ENCODE results near the gene DMD. TPM values are rescaled to one million over a fixed set of nuclear protein-coding genes. Genes with fewer than 3 reads are reported as not detected.
"Not testable (repeated sequence)": the region's sequence is repeated elsewhere in the genome, so short reads cannot be mapped to it uniquely, and the experiment has no call there.

Gene DMD
- polyA plus RNA-seq, 4 donors, result 1.6 to 11.6 (median 2.9) TPM

GRCh38 chrX:33106737-33107136 is 104.6 kb downstream of the DMD start:
- 85 to 91% (median 91%) methylated on average over 8 of the region's 8 CpGs for WGBS, 3 donors
- H3K36me3 ChIP-seq (ENCODE audit: control insufficient read depth in 3 of 3, insufficient read depth in 2 of 3, low read depth in 1 of 3, low read length in 3 of 3), result no peaks in the 10 kb centered on the region
- FAIRE-seq, result no peak
- DNase-seq, result no peak
- no peaks in the 10 kb centered on the region for H3K9me3 ChIP-seq (ENCODE audit: control insufficient read depth in 2 of 2, insufficient read depth in 1 of 2, low read depth in 1 of 2, low read length in 1 of 2)
- no peaks in the 10 kb centered on the region for H3K4me1 ChIP-seq (ENCODE audit: control insufficient read depth in 3 of 3, insufficient read depth in 2 of 3, low read depth in 1 of 3, low read length in 2 of 3)
- H3K27me3 ChIP-seq (ENCODE audit: control insufficient read depth in 3 of 3, insufficient read depth in 3 of 3, low read length in 3 of 3), result no peaks in the 10 kb centered on the region
- no peak overlapping the region for H3K27ac ChIP-seq (ENCODE audit: low read depth in 1 of 3, low read length in 2 of 3)
- no peak overlapping the region for H3K4me3 ChIP-seq (ENCODE audit: low read depth in 1 of 3, low read length in 3 of 3)

DNA sequence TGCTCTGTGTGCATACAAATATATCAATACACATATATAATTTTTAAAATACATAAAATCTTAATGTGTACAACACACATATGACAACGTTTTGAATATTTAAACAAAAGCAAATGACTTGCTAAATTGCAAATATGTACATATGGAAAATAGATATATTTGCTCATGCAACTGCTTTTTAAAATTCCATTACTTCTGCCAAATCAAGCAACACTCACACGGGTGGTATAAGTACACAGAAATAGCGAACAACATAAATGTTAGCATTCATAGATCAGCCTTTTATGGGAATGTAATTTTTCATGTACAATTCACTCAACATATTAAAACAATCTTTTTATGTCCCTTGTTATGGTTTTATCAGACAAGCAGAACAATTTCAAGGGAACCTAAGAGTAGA is 116.3 kb downstream of the DMD start:
- DNase-seq (no peak), FAIRE-seq (no peak)
- WGBS, 3 donors, result 68 to 77% (median 74%) methylated on average over 3 of the region's 3 CpGs

GRCh38 chrX:33087411-33087810 is 123.9 kb downstream of the DMD start:
- Histone ChIP-seq H3K9me3 (ENCODE audit: control insufficient read depth in 2 of 2, insufficient read depth in 1 of 2, low read depth in 1 of 2, low read length in 1 of 2) (no peaks in the 10 kb centered on the region), H3K36me3 (ENCODE audit: control insufficient read depth in 3 of 3, insufficient read depth in 2 of 3, low read depth in 1 of 3, low read length in 3 of 3) (no peaks in the 10 kb centered on the region), H3K4me1 (ENCODE audit: control insufficient read depth in 3 of 3, insufficient read depth in 2 of 3, low read depth in 1 of 3, low read length in 2 of 3) (no peaks in the 10 kb centered on the region), H3K4me3 (ENCODE audit: low read depth in 1 of 3, low read length in 3 of 3) (no peak overlapping the region), H3K27me3 (ENCODE audit: control insufficient read depth in 3 of 3, insufficient read depth in 3 of 3, low read length in 3 of 3) (no peaks in the 10 kb centered on the region), H3K27ac (ENCODE audit: low read depth in 1 of 3, low read length in 2 of 3) (no peak overlapping the region)
- FAIRE-seq (no peak), DNase-seq (no peak)

More for the DNA sequence above, 116.3 kb downstream of the DMD start:
- Histone ChIP-seq H3K9me3 (ENCODE audit: control insufficient read depth in 2 of 2, insufficient read depth in 1 of 2, low read depth in 1 of 2, low read length in 1 of 2) (no peaks in the 10 kb centered on the region), H3K4me3 (ENCODE audit: low read depth in 1 of 3, low read length in 3 of 3) (no peak overlapping the region), H3K4me1 (ENCODE audit: control insufficient read depth in 3 of 3, insufficient read depth in 2 of 3, low read depth in 1 of 3, low read length in 2 of 3) (no peaks in the 10 kb centered on the region), H3K27me3 (ENCODE audit: control insufficient read depth in 3 of 3, insufficient read depth in 3 of 3, low read length in 3 of 3) (no peaks in the 10 kb centered on the region), H3K27ac (ENCODE audit: low read depth in 1 of 3, low read length in 2 of 3) (no peak overlapping the region), H3K36me3 (ENCODE audit: control insufficient read depth in 3 of 3, insufficient read depth in 2 of 3, low read depth in 1 of 3, low read length in 3 of 3) (no peaks in the 10 kb centered on the region)

DNA sequence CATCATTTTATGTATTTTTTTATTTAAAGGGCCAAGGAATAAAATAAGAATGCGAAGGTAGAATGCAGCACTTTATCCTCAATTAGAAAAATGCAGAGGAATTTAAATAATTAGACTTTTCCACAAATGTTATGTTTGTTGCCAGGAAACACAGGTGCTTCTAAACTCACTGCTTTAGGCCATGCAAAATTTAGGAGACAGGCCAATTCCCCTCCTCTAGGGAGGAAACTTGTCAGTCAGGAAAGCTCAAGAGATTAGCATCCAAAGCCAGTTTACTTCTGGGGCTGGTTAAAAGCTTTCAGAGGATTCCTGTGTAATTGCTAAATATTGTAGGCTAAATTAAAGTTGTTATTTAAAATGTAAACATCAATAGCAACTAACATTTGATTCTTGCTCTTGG is 124.5 kb downstream of the DMD start:
- H3K4me1 ChIP-seq (ENCODE audit: control insufficient read depth in 3 of 3, insufficient read depth in 2 of 3, low read depth in 1 of 3, low read length in 2 of 3), result no peaks in the 10 kb centered on the region
- WGBS, 3 donors, result 70 to 82% (median 74%) methylated on average over 1 of the region's 1 CpG
- no peaks in the 10 kb centered on the region for H3K36me3 ChIP-seq (ENCODE audit: control insufficient read depth in 3 of 3, insufficient read depth in 2 of 3, low read depth in 1 of 3, low read length in 3 of 3)
- H3K27me3 ChIP-seq (ENCODE audit: control insufficient read depth in 3 of 3, insufficient read depth in 3 of 3, low read length in 3 of 3), result no peaks in the 10 kb centered on the region
- DNase-seq (no peak), FAIRE-seq (no peak)
- H3K27ac ChIP-seq (ENCODE audit: low read depth in 1 of 3, low read length in 2 of 3), result no peak overlapping the region
- no peaks in the 10 kb centered on the region for H3K9me3 ChIP-seq (ENCODE audit: control insufficient read depth in 2 of 2, insufficient read depth in 1 of 2, low read depth in 1 of 2, low read length in 1 of 2)
- no peak overlapping the region for H3K4me3 ChIP-seq (ENCODE audit: low read depth in 1 of 3, low read length in 3 of 3)

DNA sequence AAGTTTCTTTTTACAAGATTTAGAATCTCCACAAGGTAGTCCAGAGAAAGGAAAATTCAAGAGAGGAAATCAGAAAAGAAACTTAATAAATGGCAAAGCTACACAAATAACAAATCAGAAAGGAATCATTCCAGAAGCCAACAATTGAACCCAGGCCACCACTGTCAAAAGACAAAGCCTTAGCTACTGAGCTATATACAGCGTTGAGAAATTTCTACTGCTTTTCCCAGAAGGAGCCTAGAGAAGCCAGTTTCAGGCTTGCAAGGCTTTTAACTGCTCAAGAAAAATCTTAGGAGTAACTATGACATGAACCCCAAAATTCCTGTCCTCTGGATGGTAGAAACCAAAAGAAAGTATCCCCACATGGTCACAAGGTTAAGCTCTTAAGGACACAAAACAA is 129.0 kb downstream of the DMD start:
- Histone ChIP-seq H3K4me1 (ENCODE audit: control insufficient read depth in 3 of 3, insufficient read depth in 2 of 3, low read depth in 1 of 3, low read length in 2 of 3) (no peaks in the 10 kb centered on the region), H3K9me3 (ENCODE audit: control insufficient read depth in 2 of 2, insufficient read depth in 1 of 2, low read depth in 1 of 2, low read length in 1 of 2) (no peaks in the 10 kb centered on the region), H3K4me3 (ENCODE audit: low read depth in 1 of 3, low read length in 3 of 3) (no peak overlapping the region), H3K36me3 (ENCODE audit: control insufficient read depth in 3 of 3, insufficient read depth in 2 of 3, low read depth in 1 of 3, low read length in 3 of 3) (no peaks in the 10 kb centered on the region), H3K27ac (ENCODE audit: low read depth in 1 of 3, low read length in 2 of 3) (no peak overlapping the region), H3K27me3 (ENCODE audit: control insufficient read depth in 3 of 3, insufficient read depth in 3 of 3, low read length in 3 of 3) (no peaks in the 10 kb centered on the region)
- WGBS, 3 donors, result 80 to 86% (median 80%) methylated on average over 1 of the region's 1 CpG
- DNase-seq (no peak), FAIRE-seq (no peak)

- WGBS, 3 donors, result 64 to 95% (median 84%) methylated on average over 3 of the region's 3 CpGs
- FAIRE-seq, result no peak
- no peaks in the 10 kb centered on the region for H3K4me1 ChIP-seq (ENCODE audit: control insufficient read depth in 3 of 3, insufficient read depth in 2 of 3, low read depth in 1 of 3, low read length in 2 of 3)
Measured at GRCh38 chrX:33078273-33078672, 133.1 kb downstream of the DMD start.

DNA sequence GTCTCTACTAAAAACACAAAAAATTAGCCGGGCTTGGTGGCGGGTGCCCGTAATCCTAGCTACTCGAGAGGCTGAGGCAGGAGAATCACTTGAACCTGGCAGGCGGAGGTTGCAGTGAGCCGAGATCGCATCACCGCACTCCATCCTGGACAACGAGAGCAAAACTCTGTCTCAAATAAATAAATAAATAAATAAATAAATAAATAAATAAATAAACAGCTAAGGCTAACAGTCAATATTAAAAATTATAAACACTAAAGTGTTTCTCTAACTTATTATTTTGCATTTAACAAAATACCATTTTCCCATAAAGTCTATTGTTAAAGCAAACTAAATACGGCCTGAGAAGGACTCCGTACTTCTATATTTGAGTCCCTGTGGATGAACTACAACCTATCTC is 137.7 kb downstream of the DMD start:
- H3K4me3 ChIP-seq (ENCODE audit: low read depth in 1 of 3, low read length in 3 of 3); FAIRE-seq; H3K36me3 ChIP-seq (ENCODE audit: control insufficient read depth in 3 of 3, insufficient read depth in 2 of 3, low read depth in 1 of 3, low read length in 3 of 3); DNase-seq; H3K9me3 ChIP-seq (ENCODE audit: control insufficient read depth in 2 of 2, insufficient read depth in 1 of 2, low read depth in 1 of 2, low read length in 1 of 2); H3K27ac ChIP-seq (ENCODE audit: low read depth in 1 of 3, low read length in 2 of 3); H3K4me1 ChIP-seq (ENCODE audit: control insufficient read depth in 3 of 3, insufficient read depth in 2 of 3, low read depth in 1 of 3, low read length in 2 of 3); H3K27me3 ChIP-seq (ENCODE audit: control insufficient read depth in 3 of 3, insufficient read depth in 3 of 3, low read length in 3 of 3): not testable (repeated sequence)
- 91 to 92% (median 92%) methylated on average over 11 of the region's 11 CpGs for WGBS, 3 donors

More at GRCh38 chrX:33078273-33078672, 133.1 kb downstream of the DMD start:
- Histone ChIP-seq H3K27me3 (ENCODE audit: control insufficient read depth in 3 of 3, insufficient read depth in 3 of 3, low read length in 3 of 3) (no peaks in the 10 kb centered on the region), H3K36me3 (ENCODE audit: control insufficient read depth in 3 of 3, insufficient read depth in 2 of 3, low read depth in 1 of 3, low read length in 3 of 3) (no peaks in the 10 kb centered on the region), H3K9me3 (ENCODE audit: control insufficient read depth in 2 of 2, insufficient read depth in 1 of 2, low read depth in 1 of 2, low read length in 1 of 2) (peaks cover 0 to 2% of the 10 kb centered on the region in 2 donors), H3K27ac (ENCODE audit: low read depth in 1 of 3, low read length in 2 of 3) (no peak overlapping the region), H3K4me3 (ENCODE audit: low read depth in 1 of 3, low read length in 3 of 3) (no peak overlapping the region)
- DNase-seq, result no peak

DNA sequence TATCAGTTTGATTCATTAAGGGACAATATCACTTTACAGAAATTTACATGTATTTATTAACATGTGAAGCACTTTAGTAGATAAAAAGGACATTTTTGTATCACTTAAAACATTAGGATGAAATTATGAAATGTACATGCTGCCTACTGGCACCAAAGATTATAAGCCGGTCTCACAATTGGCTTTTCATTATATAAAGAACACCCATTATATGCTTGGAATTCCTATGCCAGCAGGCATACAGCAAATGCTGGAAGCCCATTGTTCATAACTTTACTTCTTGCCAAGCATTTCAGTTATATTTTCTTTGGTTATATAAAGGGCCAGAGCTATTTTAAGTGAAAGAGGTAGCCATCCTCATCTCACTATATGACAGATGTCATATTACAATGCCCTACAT is 145.9 kb downstream of the DMD start:
- FAIRE-seq (no peak), DNase-seq (no peak)
- Histone ChIP-seq H3K9me3 (ENCODE audit: control insufficient read depth in 2 of 2, insufficient read depth in 1 of 2, low read depth in 1 of 2, low read length in 1 of 2) (no peaks in the 10 kb centered on the region), H3K4me3 (ENCODE audit: low read depth in 1 of 3, low read length in 3 of 3) (no peak overlapping the region), H3K27me3 (ENCODE audit: control insufficient read depth in 3 of 3, insufficient read depth in 3 of 3, low read length in 3 of 3) (no peaks in the 10 kb centered on the region), H3K27ac (ENCODE audit: low read depth in 1 of 3, low read length in 2 of 3) (no peak overlapping the region), H3K4me1 (ENCODE audit: control insufficient read depth in 3 of 3, insufficient read depth in 2 of 3, low read depth in 1 of 3, low read length in 2 of 3) (no peaks in the 10 kb centered on the region), H3K36me3 (ENCODE audit: control insufficient read depth in 3 of 3, insufficient read depth in 2 of 3, low read depth in 1 of 3, low read length in 3 of 3) (no peaks in the 10 kb centered on the region)
- WGBS, 3 donors, result 88 to 96% (median 91%) methylated on average over 1 of the region's 1 CpG

GRCh38 chrX:33062041-33062440 is 149.3 kb downstream of the DMD start:
- DNase-seq, result no peak
- no peaks in the 10 kb centered on the region for H3K36me3 ChIP-seq (ENCODE audit: control insufficient read depth in 3 of 3, insufficient read depth in 2 of 3, low read depth in 1 of 3, low read length in 3 of 3)
- no peaks in the 10 kb centered on the region for H3K4me1 ChIP-seq (ENCODE audit: control insufficient read depth in 3 of 3, insufficient read depth in 2 of 3, low read depth in 1 of 3, low read length in 2 of 3)
- 83 to 88% (median 86%) methylated on average over 1 of the region's 1 CpG for WGBS, 3 donors
- H3K27ac ChIP-seq (ENCODE audit: low read depth in 1 of 3, low read length in 2 of 3), result no peak overlapping the region
- H3K9me3 ChIP-seq (ENCODE audit: control insufficient read depth in 2 of 2, insufficient read depth in 1 of 2, low read depth in 1 of 2, low read length in 1 of 2), result no peaks in the 10 kb centered on the region
- H3K4me3 ChIP-seq (ENCODE audit: low read depth in 1 of 3, low read length in 3 of 3), result no peak overlapping the region
- no peaks in the 10 kb centered on the region for H3K27me3 ChIP-seq (ENCODE audit: control insufficient read depth in 3 of 3, insufficient read depth in 3 of 3, low read length in 3 of 3)
- FAIRE-seq, result no peak

All from small intestine (tissue), 7 donors.